ENCODE results near the gene ZNF8. TPM values are rescaled to one million over a fixed set of nuclear protein-coding genes. Genes with fewer than 3 reads are reported as not detected.

The ZNF8 gene
- total RNA-seq, 2 experiments from 2014 or later = 7.1 to 7.8 TPM

- H3K36me3 ChIP-seq (ENCODE audit: insufficient read depth, low read length) = peaks cover 68% of the 10 kb centered on the region
- H3K4me1 ChIP-seq (ENCODE audit: insufficient read depth, low read length, poor library complexity, severe bottlenecking) = no peaks in the 10 kb centered on the region
- no peak overlapping the region for H2AFZ ChIP-seq (ENCODE audit: low read length)
- no peak overlapping the region for H3K4me3 ChIP-seq (ENCODE audit: low read depth, low read length, poor library complexity, severe bottlenecking)
- no peaks in the 10 kb centered on the region for H3K79me2 ChIP-seq (ENCODE audit: insufficient read depth, low read depth, low read length)
- no peak overlapping the region for H3K4me2 ChIP-seq (ENCODE audit: low read length)
- no peak overlapping the region for H3K27ac ChIP-seq (ENCODE audit: low read depth, low read length, poor library complexity, severe bottlenecking)
- no peak for TF ChIP-seq EZH2phosphoT487 (IDR thresholded peaks at IDR 0.05; ENCODE audit: borderline replicate concordance, low read depth, low read length)
- TF ChIP-seq CTCF (conservative IDR thresholded peaks at IDR 0.05; ENCODE audit: low read length) = no peak
- H3K9me3 ChIP-seq (ENCODE audit: low read length) = peaks cover 55% of the 10 kb centered on the region
- no TSS peak for BruUV-seq (replicated peaks)
- intact Hi-C loops (cut with micrococcal nuclease; ENCODE audit: unreplicated experiment) = no loop called here
- CTCF ChIA-PET (ENCODE audit: unreplicated experiment) = no interaction called here
- no peaks in the 10 kb centered on the region for H4K20me1 ChIP-seq (ENCODE audit: insufficient read depth, low read length)
- H3K9me2 ChIP-seq (ENCODE audit: insufficient read depth, low read length) = no peaks in the 10 kb centered on the region
- no peak for DNase-seq (ENCODE audit: low spot score)
- POLR2A ChIA-PET = no interaction called here
Observed at GRCh38 chr19:58262922-58263296, 15.8 kb upstream of the ZNF8 start.

GRCh38 chr19:58265100-58265499, 13.7 kb upstream of the ZNF8 start:
- peaks cover 52% of the 10 kb centered on the region for H3K9me3 ChIP-seq (ENCODE audit: low read length)
- peaks cover 48% of the 10 kb centered on the region for H3K36me3 ChIP-seq (ENCODE audit: insufficient read depth, low read length)
- H3K4me2 ChIP-seq (ENCODE audit: low read length) = no peak overlapping the region
- H3K4me1 ChIP-seq (ENCODE audit: insufficient read depth, low read length, poor library complexity, severe bottlenecking) = no peaks in the 10 kb centered on the region
- no peak overlapping the region for H3K4me3 ChIP-seq (ENCODE audit: low read depth, low read length, poor library complexity, severe bottlenecking)
- H2AFZ ChIP-seq (ENCODE audit: low read length) = no peak overlapping the region
- CTCF ChIA-PET (ENCODE audit: unreplicated experiment) = no interaction called here
- H3K9me2 ChIP-seq (ENCODE audit: insufficient read depth, low read length) = no peaks in the 10 kb centered on the region
- no peak overlapping the region for H3K27ac ChIP-seq (ENCODE audit: low read depth, low read length, poor library complexity, severe bottlenecking)
- no peak for TF ChIP-seq EZH2phosphoT487 (IDR thresholded peaks at IDR 0.05; ENCODE audit: borderline replicate concordance, low read depth, low read length)
- no peak for TF ChIP-seq CTCF (conservative IDR thresholded peaks at IDR 0.05; ENCODE audit: low read length)
- no peaks in the 10 kb centered on the region for H4K20me1 ChIP-seq (ENCODE audit: insufficient read depth, low read length)
- no peaks in the 10 kb centered on the region for H3K79me2 ChIP-seq (ENCODE audit: insufficient read depth, low read depth, low read length)
- POLR2A ChIA-PET = interaction anchor here (0.5 to 1.0 kb wide), 2 partner anchors 33 to 37 kb away, joined by 3 to 6 read pairs; no protein-coding TSS in a partner anchor
- no peak for DNase-seq (ENCODE audit: low spot score)
- BruUV-seq (replicated peaks) = no TSS peak
- intact Hi-C loops (cut with micrococcal nuclease; ENCODE audit: unreplicated experiment) = no loop called here

GRCh38 chr19:58268344-58268743, 10.4 kb upstream of the ZNF8 start:
- no peaks in the 10 kb centered on the region for H3K79me2 ChIP-seq (ENCODE audit: insufficient read depth, low read depth, low read length)
- no peak overlapping the region for H3K4me2 ChIP-seq (ENCODE audit: low read length)
- no peaks in the 10 kb centered on the region for H3K9me2 ChIP-seq (ENCODE audit: insufficient read depth, low read length)
- intact Hi-C loops (cut with micrococcal nuclease; ENCODE audit: unreplicated experiment) = no loop called here
- ChIA-PET POLR2A (no interaction called here), CTCF (ENCODE audit: unreplicated experiment) (no interaction called here)
- H3K4me3 ChIP-seq (ENCODE audit: low read depth, low read length, poor library complexity, severe bottlenecking) = no peak overlapping the region
- no peak overlapping the region for H2AFZ ChIP-seq (ENCODE audit: low read length)
- no peak overlapping the region for H3K27ac ChIP-seq (ENCODE audit: low read depth, low read length, poor library complexity, severe bottlenecking)
- H3K9me3 ChIP-seq (ENCODE audit: low read length) = peaks cover 34% of the 10 kb centered on the region
- peaks cover 41% of the 10 kb centered on the region for H3K36me3 ChIP-seq (ENCODE audit: insufficient read depth, low read length)
- no peaks in the 10 kb centered on the region for H3K4me1 ChIP-seq (ENCODE audit: insufficient read depth, low read length, poor library complexity, severe bottlenecking)
- no peaks in the 10 kb centered on the region for H4K20me1 ChIP-seq (ENCODE audit: insufficient read depth, low read length)
- TF ChIP-seq EZH2phosphoT487 (IDR thresholded peaks at IDR 0.05; ENCODE audit: borderline replicate concordance, low read depth, low read length) = no peak
- TF ChIP-seq CTCF (conservative IDR thresholded peaks at IDR 0.05; ENCODE audit: low read length) = no peak
- no peak for DNase-seq (ENCODE audit: low spot score)
- BruUV-seq (replicated peaks) = no TSS peak
